NCI-H2081 (cell line): ENCODE data around the gene HERC6.
"Not testable (repeated sequence)": the region's sequence is repeated elsewhere in the genome, so short reads cannot be mapped to it uniquely, and the experiment has no call there.

Experiments
- DNase-seq, 2 experiments: peaks; one replicate each; lab custom pipeline; 2025; lab: John Stamatoyannopoulos, UW

Gene HERC6

GRCh38 chr4:88390128-88390527 is 11.5 kb downstream of the HERC6 start:
- DNase-seq = no peak

- no peak for DNase-seq
Observed at GRCh38 chr4:88391703-88392102, 13.1 kb downstream of the HERC6 start.

GRCh38 chr4:88396681-88397080 is 18.0 kb downstream of the HERC6 start:
- no peak for DNase-seq

GRCh38 chr4:88398381-88398780 is 19.7 kb downstream of the HERC6 start:
- DNase-seq = no peak

- no peak for DNase-seq
Observed at GRCh38 chr4:88409206-88409605, 30.6 kb downstream of the HERC6 start.

- DNase-seq = no peak
Observed at GRCh38 chr4:88409789-88410188, 31.1 kb downstream of the HERC6 start.

- DNase-seq = no peak
Observed at GRCh38 chr4:88411491-88412096, 32.9 kb downstream of the HERC6 start.

- no peak for DNase-seq
Observed at GRCh38 chr4:88413801-88414200, 35.1 kb downstream of the HERC6 start.

GRCh38 chr4:88414755-88415154 is 36.1 kb downstream of the HERC6 start:
- no peak for DNase-seq

- no peak for DNase-seq
Observed at GRCh38 chr4:88415982-88416381, 37.3 kb downstream of the HERC6 start.

- DNase-seq = no peak
Observed at GRCh38 chr4:88418411-88418810, 39.8 kb downstream of the HERC6 start.

GRCh38 chr4:88419874-88420273 is 41.2 kb downstream of the HERC6 start:
- DNase-seq = no peak

- DNase-seq = no peak
Observed at GRCh38 chr4:88420844-88421243, 42.2 kb downstream of the HERC6 start.

GRCh38 chr4:88422403-88422802 is 43.8 kb downstream of the HERC6 start:
- DNase-seq = no peak

GRCh38 chr4:88429401-88429800 is 50.7 kb downstream of the HERC6 start:
- no peak for DNase-seq

- DNase-seq = no peak
Observed at GRCh38 chr4:88435987-88436693, 57.5 kb downstream of the HERC6 start.

GRCh38 chr4:88437873-88438272 is 59.2 kb downstream of the HERC6 start:
- DNase-seq = not testable (repeated sequence)

GRCh38 chr4:88439161-88439760 is 60.6 kb downstream of the HERC6 start:
- DNase-seq = no peak

GRCh38 chr4:88440146-88440545 is 61.5 kb downstream of the HERC6 start:
- DNase-seq = no peak

GRCh38 chr4:88441696-88442095 is 63.0 kb downstream of the HERC6 start:
- DNase-seq = no peak

GRCh38 chr4:88442689-88443191 is 64.1 kb downstream of the HERC6 start:
- no peak for DNase-seq

- no peak for DNase-seq
Observed at GRCh38 chr4:88443486-88443885, 64.8 kb downstream of the HERC6 start.

- no peak for DNase-seq
Observed at GRCh38 chr4:88445252-88445651, 66.6 kb downstream of the HERC6 start.
